ENCODE data around the gene DNASE1L3. TPM values are rescaled to one million over a fixed set of nuclear protein-coding genes. Genes with fewer than 3 reads are reported as not detected.
"Not testable (repeated sequence)": the region's sequence is repeated elsewhere in the genome, so short reads cannot be mapped to it uniquely, and the experiment has no call there.

The DNASE1L3 gene
- total RNA-seq, 1 donor = 1.6 TPM

DNA sequence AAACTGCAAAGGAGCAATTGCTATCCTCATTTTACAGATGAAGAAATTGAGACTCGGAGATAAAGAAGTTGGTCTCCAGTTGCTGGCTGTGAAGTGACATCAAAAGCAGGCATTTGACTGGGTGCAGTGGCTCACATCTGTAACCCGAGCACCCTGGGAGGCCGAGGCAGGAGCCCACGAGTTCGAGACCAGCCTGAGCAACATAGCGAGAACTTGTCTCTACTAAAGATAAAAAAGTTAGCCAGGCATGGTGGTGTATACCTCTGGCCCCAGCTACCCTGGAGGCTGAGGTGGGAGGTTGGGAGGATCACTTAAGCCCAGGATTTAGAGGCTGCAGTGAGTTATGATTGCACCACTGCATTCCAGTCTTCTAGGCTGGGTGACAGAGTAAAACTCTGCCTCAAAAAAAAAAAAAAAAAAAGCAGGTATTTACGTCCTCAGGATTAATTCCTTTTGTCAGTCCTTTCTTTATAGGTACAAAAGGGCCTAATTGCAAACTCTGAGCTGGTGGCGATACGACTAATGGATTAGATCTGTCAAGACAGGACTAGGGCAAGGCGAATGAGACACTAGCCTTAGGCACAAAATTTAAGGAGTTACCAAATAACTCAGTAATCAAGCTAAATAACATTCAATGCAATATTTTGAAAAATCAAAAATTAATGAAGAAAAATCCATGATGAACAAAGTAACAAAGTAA lies 5.9 kb upstream of the DNASE1L3 start:
- Histone ChIP-seq H3K27me3 (ENCODE audit: insufficient read depth, low read length) (no peaks in the 10 kb centered on the region), H3K4me1 (ENCODE audit: insufficient read depth, low read length) (peaks cover 42% of the 10 kb centered on the region), H3K9me3 (ENCODE audit: low read depth, low read length) (no peaks in the 10 kb centered on the region), H3K4me3 (ENCODE audit: low read length) (no peak overlapping the region)

DNA sequence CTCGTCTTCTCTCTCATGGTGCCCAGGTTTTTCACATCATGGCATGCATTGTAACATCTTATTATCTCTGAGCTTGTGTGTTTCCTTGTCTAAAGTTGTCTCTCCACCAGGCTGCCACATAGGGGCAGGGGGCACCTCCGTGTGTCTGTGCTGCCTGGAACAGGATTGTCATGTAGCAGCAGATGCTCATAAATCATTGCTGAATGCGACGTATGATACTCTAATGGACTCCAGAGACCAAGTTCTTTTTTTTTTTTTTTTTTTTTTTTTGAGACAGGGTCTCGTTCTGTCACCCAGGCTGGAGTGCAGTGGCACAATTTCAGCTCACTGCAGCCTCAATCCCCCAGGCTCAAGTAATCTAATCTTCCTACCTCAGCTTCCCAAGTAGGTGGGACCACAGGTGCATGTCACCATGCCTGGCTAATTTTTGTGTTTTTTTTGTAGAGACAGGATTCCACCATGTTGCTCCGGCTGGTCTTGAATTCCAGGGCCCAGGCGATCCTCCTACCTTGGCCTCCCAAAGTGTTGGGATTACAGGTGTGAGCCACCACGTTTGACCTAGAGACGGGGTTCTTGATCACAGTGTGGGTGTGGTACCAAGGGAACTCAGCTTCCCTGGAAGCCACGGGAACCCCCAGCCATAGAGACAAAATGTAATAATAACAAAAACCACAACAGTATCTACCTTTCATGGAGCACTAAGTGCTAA lies 4.7 kb upstream of the DNASE1L3 start:
- no peaks in the 10 kb centered on the region for H3K9me3 ChIP-seq (ENCODE audit: low read depth, low read length)
- H3K27me3 ChIP-seq (ENCODE audit: insufficient read depth, low read length) = no peaks in the 10 kb centered on the region
- H3K4me3 ChIP-seq (ENCODE audit: low read length) = no peak overlapping the region
- peaks cover 42% of the 10 kb centered on the region for H3K4me1 ChIP-seq (ENCODE audit: insufficient read depth, low read length)

DNA sequence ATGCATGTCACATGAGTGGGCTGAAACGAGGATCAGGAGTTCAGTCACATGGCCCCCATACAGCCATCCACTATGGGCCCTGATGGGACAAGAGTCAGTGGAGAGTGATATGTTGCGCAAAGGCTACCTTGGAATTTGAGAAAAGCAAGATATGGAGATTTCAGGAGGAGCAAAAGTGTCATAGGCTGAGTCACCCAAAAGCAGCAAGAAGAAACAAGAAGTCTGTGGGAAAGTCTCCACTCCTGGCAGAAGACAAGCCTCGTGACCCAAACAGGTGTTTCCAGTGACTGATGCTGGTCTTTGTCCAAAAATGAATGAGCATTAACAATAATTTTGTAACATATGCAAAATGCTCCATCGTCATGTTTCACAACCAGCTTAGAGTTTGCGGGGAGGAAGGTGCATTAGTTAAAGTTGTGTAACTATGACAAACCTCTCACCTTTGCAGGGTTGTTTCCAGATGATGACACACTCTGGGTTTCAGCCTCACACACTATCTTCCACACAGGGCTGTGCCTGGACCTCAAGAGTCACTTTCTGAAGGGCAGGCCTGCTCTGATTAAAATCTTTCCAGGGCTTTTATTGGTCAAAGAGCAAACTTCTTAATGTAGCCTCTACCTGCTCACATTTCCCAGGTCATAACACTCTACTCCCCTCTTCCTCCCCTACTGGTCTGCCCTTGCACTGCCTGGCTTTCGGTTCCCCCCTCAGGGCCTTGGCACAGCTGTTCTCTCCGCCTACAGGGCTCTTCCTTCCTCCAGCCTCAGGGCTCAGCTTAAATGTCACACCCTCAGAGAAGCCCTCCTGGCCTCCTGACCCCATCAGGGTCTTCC lies 3.9 kb upstream of the DNASE1L3 start:
- Histone ChIP-seq H3K9me3 (ENCODE audit: low read depth, low read length) (no peaks in the 10 kb centered on the region), H3K4me1 (ENCODE audit: insufficient read depth, low read length) (peaks cover 42% of the 10 kb centered on the region), H3K27me3 (ENCODE audit: insufficient read depth, low read length) (no peaks in the 10 kb centered on the region), H3K4me3 (ENCODE audit: low read length) (no peak overlapping the region)

DNA sequence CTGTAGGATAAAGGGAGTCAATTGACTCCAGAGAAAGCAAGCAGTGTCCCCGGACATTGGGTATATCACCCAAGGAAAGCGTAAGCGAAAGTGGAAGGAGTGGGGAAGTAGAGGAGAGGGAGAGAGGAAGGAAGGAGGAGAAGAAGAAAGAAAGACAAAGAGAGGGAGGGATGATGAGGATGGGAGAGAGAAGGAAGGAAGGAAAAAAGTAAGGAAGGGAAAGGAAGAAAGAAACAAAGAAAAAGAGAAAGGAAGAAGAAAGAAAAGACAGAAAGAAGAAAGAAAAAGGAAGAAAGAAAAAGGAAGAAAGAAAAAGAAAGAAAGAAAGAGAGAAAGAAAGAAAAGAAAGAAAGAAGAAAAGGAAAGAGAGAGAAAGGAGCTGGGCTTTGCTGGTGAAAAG lies 839 bp downstream of the DNASE1L3 start:
- H3K27me3 ChIP-seq (ENCODE audit: insufficient read depth, low read length) = no peaks in the 10 kb centered on the region
- no peak overlapping the region for H3K4me3 ChIP-seq (ENCODE audit: low read length)
- H3K4me1 ChIP-seq (ENCODE audit: insufficient read depth, low read length) = peaks cover 12% of the 10 kb centered on the region
- H3K9me3 ChIP-seq (ENCODE audit: low read depth, low read length) = no peaks in the 10 kb centered on the region

DNA sequence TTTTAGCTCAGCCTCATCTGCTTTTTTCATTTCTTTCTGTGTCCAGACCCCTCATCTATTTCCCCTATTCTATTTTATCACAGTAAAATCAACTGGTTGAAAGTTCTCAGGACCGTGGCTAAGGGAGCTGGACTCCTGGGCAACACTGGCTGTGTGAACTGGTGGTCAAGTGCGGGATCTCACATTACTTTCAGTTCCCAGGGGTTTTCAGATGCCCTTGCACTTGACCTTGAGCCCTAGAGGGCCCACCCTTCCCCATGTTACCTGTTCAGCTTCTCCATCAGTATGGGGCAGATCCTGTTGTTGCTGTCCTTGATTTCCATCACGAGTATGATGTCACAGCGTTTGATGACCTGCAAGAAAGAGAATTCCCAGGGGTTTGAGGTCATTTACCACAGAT lies 2.8 kb downstream of the DNASE1L3 start:
- Histone ChIP-seq H3K4me3 (ENCODE audit: low read length) (no peak overlapping the region), H3K27me3 (ENCODE audit: insufficient read depth, low read length) (no peaks in the 10 kb centered on the region), H3K4me1 (ENCODE audit: insufficient read depth, low read length) (no peaks in the 10 kb centered on the region), H3K9me3 (ENCODE audit: low read depth, low read length) (no peaks in the 10 kb centered on the region)

DNA sequence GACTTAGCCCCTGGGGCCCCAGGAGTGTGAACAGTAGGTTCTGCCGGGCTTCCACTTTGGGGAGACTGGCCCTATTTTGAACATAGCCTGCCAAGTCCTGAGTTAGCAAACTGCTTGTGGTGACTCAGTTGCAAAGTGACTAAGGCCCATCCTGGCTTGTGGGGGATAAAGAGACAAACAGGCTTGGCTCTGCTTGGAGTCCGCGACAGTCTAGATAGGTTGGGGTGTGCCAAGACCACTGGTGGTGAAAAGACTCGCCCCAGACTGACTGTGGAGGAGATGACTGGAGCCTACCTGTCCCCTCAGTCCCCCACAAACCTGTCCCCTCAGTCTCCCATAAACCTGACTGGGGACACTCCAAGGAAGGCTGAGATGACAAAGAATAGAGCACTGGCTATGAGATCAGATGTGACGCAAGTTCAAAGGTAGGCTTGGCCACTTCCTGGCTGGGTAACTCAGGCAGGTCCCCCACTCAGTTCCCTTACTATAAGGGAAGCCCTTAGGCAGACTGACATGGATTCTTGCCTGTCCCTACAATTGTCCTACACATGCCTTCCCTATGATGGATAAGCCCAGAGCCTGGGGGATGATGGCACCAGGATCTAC lies 4.3 kb downstream of the DNASE1L3 start:
- no peaks in the 10 kb centered on the region for H3K27me3 ChIP-seq (ENCODE audit: insufficient read depth, low read length)
- no peak overlapping the region for H3K4me3 ChIP-seq (ENCODE audit: low read length)
- no peaks in the 10 kb centered on the region for H3K9me3 ChIP-seq (ENCODE audit: low read depth, low read length)
- no peaks in the 10 kb centered on the region for H3K4me1 ChIP-seq (ENCODE audit: insufficient read depth, low read length)

DNA sequence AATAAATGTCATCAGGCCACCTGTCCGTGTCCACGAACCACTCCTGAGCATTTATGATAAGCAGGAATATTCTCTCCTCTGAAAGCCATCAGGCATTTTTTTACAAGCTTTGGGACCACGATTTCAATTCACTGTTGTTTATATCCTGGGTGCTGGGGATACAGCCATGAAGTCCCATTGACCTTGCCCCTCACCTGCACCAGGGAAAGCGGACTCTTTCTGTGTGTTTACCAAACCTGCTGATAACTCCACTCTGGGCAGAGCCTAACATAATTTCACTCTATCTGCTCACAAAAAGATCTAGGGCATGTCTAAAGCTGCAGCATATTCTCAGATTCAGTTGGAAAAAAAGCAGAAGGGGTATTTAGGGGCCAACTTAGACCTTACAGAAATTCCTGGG lies 4.8 kb downstream of the DNASE1L3 start:
- H3K9me3 ChIP-seq (ENCODE audit: low read depth, low read length) = no peaks in the 10 kb centered on the region
- peaks cover 2% of the 10 kb centered on the region for H3K4me1 ChIP-seq (ENCODE audit: insufficient read depth, low read length)
- H3K27me3 ChIP-seq (ENCODE audit: insufficient read depth, low read length) = no peaks in the 10 kb centered on the region
- H3K4me3 ChIP-seq (ENCODE audit: low read length) = no peak overlapping the region

DNA sequence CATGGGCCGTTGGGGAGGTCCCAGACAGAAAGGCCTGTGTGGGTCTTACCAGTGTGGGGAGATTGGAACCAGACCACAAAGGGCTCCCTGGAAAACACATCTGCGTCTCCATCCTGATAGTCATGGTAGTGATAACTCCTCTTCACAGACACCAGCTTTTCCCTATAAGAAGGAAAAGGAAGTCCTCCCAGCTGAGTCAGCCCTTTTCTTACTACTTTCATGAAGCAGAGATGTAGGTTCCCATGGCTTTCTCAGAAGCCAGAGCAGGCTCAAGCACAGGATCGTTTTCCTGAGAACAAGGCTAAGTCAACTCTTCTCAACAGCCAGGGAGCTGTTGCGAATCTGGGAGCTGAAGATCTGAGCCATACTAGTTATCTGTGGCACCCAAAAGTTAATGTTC lies 6.1 kb downstream of the DNASE1L3 start:
- H3K4me3 ChIP-seq (ENCODE audit: low read length) = no peak overlapping the region
- H3K9me3 ChIP-seq (ENCODE audit: low read depth, low read length) = no peaks in the 10 kb centered on the region
- H3K4me1 ChIP-seq (ENCODE audit: insufficient read depth, low read length) = peaks cover 12% of the 10 kb centered on the region
- no peaks in the 10 kb centered on the region for H3K27me3 ChIP-seq (ENCODE audit: insufficient read depth, low read length)

DNA sequence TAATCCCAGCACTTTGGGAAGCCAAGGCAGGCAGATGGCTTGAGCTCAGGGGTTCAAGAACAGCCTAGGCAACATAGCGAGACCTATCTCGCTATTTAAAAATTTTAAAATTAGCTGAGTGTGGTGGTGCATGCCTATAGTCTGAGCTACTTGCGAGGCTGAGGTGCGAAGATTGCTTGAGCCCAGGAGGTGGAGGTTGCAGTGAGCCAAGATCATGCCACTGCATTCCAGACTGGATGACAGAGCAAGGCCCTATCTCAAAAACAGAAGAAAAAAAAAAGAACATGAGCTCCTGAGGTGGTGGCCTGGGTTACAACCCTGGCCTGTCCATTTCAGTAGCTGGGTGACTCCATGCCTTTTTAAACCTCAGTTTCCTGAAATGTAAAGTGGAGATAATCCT lies 7.2 kb downstream of the DNASE1L3 start:
- no peaks in the 10 kb centered on the region for H3K27me3 ChIP-seq (ENCODE audit: insufficient read depth, low read length)

DNA sequence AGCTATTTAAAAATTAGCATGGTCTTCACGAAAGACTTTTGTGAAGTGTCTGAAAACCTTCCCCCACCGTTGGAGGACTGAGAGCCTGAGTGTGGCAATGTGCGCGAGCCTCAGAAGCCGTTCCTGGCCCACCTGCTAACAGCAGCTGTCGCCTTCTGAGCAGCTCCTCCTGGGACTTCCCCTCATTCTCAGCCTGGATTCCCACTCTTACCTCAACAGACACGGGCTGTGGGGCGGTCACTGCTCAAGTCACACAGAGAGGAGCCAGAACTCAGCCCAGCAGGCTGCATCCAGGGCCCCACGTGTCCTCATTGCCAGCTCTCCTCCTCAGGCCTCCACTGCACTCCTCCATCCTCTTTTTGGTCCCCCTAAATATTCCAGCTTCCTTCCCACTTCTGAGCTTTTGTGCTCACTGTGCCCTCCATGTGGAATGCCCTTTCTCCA lies 7.8 kb downstream of the DNASE1L3 start:
- Histone ChIP-seq H3K4me1 (ENCODE audit: insufficient read depth, low read length) (peaks cover 23% of the 10 kb centered on the region), H3K9me3 (ENCODE audit: low read depth, low read length) (no peaks in the 10 kb centered on the region), H3K4me3 (ENCODE audit: low read length) (no peak overlapping the region), H3K27me3 (ENCODE audit: insufficient read depth, low read length) (no peaks in the 10 kb centered on the region)

More for the DNA sequence above, 7.2 kb downstream of the DNASE1L3 start:
- H3K4me1 ChIP-seq (ENCODE audit: insufficient read depth, low read length) = peaks cover 17% of the 10 kb centered on the region
- no peak overlapping the region for H3K4me3 ChIP-seq (ENCODE audit: low read length)
- H3K9me3 ChIP-seq (ENCODE audit: low read depth, low read length) = no peaks in the 10 kb centered on the region

DNA sequence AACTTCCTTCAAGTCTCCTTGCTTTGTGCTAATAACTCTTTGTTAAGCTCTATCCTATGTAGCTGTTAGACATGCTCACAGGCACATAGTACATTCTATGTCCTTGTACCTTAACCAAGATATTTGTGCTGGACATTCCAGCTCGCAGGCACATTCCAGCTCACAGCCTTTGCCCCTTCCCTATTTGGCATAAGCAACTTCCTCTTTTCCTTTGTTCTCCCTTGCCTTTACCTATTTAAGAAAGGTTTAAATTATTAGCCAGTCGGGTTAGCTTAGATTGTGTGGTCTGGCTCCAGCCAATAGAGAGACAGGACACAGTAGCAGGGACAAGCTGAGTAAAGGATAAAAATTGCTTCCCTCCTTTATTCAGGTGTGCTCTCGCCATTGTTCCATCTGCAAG lies 9.3 kb downstream of the DNASE1L3 start:
- not testable (repeated sequence) for H3K4me3 ChIP-seq (ENCODE audit: low read length); H3K27me3 ChIP-seq (ENCODE audit: insufficient read depth, low read length); H3K9me3 ChIP-seq (ENCODE audit: low read depth, low read length)
- peaks cover 38% of the 10 kb centered on the region for H3K4me1 ChIP-seq (ENCODE audit: insufficient read depth, low read length)

DNA sequence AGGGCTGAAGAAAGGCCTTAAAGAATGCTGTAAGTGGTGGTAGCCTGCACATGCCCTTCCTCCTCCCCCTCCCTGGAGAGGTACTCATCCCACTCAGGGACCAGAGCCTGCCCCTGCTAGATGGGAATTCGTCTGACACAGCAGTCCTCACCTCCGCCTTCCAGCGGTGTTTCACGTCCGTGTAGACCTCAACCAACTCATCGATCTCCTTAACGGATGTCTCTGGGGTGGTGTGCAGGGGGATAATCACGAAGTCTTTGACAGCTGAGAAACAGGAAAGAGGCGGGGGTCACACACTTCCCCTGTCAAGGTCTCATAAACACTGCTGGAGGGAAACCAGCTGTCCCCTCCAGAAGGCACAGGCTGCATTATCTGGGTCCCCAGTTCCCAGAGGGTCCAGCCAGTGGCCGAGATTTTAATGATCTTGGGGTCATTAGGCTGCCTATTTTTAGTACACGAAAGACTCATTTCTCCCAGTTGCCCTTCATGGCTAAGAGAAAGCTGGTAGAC lies 9.9 kb downstream of the DNASE1L3 start:
- Histone ChIP-seq H3K27me3 (ENCODE audit: insufficient read depth, low read length) (no peaks in the 10 kb centered on the region), H3K4me1 (ENCODE audit: insufficient read depth, low read length) (peaks cover 38% of the 10 kb centered on the region), H3K9me3 (ENCODE audit: low read depth, low read length) (no peaks in the 10 kb centered on the region), H3K4me3 (ENCODE audit: low read length) (no peak overlapping the region)

DNA sequence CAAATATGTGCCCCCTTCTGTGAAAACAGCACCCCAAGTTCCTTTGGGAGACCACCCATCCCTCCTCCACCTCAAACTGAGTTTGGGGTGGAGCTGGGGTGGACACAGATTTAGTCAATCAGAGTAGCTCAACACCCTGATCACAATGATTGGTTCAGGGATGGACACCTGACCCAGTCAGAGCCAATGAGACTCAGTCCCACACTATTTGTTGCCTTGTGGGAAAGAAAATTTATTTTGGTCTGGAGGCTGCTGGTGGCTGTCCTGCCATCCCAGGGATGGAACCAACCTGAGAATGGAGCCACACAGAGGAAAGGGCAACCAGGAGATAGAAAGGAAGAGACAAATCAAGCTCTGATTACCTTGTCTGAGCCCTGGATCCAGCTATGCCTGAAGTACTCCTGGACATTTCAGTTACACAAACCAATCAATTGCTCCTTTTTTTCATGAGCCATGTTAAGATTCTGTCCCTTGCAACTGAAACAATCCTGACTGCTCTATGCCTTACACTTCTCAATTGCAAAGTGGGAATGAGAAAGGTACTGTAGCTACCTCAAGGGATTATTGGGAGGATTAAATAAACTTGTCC lies 10.6 kb downstream of the DNASE1L3 start:
- H3K27me3 ChIP-seq (ENCODE audit: insufficient read depth, low read length) = no peaks in the 10 kb centered on the region

DNA sequence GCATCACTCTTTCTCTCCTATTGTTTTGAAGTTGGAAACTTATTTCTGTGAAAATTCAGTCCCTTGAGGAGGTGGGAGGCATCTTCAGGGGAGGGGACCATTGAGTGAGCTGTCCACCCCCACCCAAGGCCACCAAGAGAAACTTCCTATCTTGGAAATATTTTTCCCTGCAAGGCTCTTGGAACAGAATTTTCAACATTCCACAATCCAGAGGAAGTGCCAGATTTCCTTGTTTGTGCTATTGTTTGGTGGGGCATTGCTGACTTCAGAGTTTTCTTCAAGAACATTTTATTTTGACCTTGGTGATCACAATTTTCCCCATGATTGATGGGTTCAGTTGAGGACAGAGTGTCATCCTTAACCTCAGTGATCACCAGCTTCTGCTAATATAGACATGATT lies 12.0 kb downstream of the DNASE1L3 start:
- H3K9me3 ChIP-seq (ENCODE audit: low read depth, low read length) = no peaks in the 10 kb centered on the region
- H3K4me3 ChIP-seq (ENCODE audit: low read length) = no peak overlapping the region
- H3K27me3 ChIP-seq (ENCODE audit: insufficient read depth, low read length) = no peaks in the 10 kb centered on the region
- peaks cover 38% of the 10 kb centered on the region for H3K4me1 ChIP-seq (ENCODE audit: insufficient read depth, low read length)

More for the DNA sequence above, 10.6 kb downstream of the DNASE1L3 start:
- Histone ChIP-seq H3K4me1 (ENCODE audit: insufficient read depth, low read length) (peaks cover 38% of the 10 kb centered on the region), H3K4me3 (ENCODE audit: low read length) (no peak overlapping the region), H3K9me3 (ENCODE audit: low read depth, low read length) (no peaks in the 10 kb centered on the region)

Measured in mononuclear cell (primary cell).